H9 (cell line): ENCODE measurements around the gene ATP5PB. TPM values are rescaled to one million over a fixed set of nuclear protein-coding genes. Genes with fewer than 3 reads are reported as not detected.

ENCODE experiments used
- DNase-seq: peaks from one replicate; pipeline ENCODE4 v3.0.0-alpha.2; 2017
- H2AFZ ChIP-seq: one replicate; pipeline ENCODE4 v1.6.1; 2013; ENCODE audit warnings: mild to moderate bottlenecking, low read length, control low read depth, moderate library complexity
- H2AK5ac ChIP-seq: 2 replicates; pipeline ENCODE4 v1.6.1; 2013; ENCODE audit warnings: low read length, control low read depth, mixed read lengths; ENCODE audit not compliant: insufficient read length
- H2BK120ac ChIP-seq: one replicate; pipeline ENCODE4 v1.6.1; 2013; ENCODE audit warnings: low read depth, mild to moderate bottlenecking, low read length, control low read depth, inconsistent platforms; ENCODE audit not compliant: poor library complexity, severe bottlenecking
- H2BK12ac ChIP-seq: 2 replicates; pipeline ENCODE4 v1.6.1; 2013; ENCODE audit warnings: low read length, control low read depth, mixed read lengths, low read depth; ENCODE audit not compliant: insufficient read length
- H2BK15ac ChIP-seq: 2 replicates; pipeline ENCODE4 v1.6.1; 2013; ENCODE audit warnings: low read depth, low read length, control low read depth
- H2BK20ac ChIP-seq: one replicate; pipeline ENCODE4 v1.6.1; 2013; ENCODE audit warnings: low read depth, mild to moderate bottlenecking, low read length, control low read depth, inconsistent platforms; ENCODE audit not compliant: poor library complexity, severe bottlenecking
- H2BK5ac ChIP-seq: 2 replicates; pipeline ENCODE4 v1.6.1; 2013; ENCODE audit warnings: low read length, control low read depth, mixed read lengths; ENCODE audit not compliant: insufficient read length
- H3K14ac ChIP-seq: 2 replicates; pipeline ENCODE4 v1.6.1; 2013; ENCODE audit warnings: low read length, control low read depth; ENCODE audit not compliant: insufficient read depth
- H3K18ac ChIP-seq: 2 replicates; pipeline ENCODE4 v1.6.1; 2013; ENCODE audit warnings: low read depth, mild to moderate bottlenecking, mixed read lengths, low read length, control low read depth; ENCODE audit not compliant: insufficient read length
- H3K23ac ChIP-seq: 2 replicates; pipeline ENCODE4 v1.6.1; 2013; ENCODE audit warnings: low read length, control low read depth, mixed read lengths, low read depth; ENCODE audit not compliant: insufficient read length
- H3K23me2 ChIP-seq: 2 replicates; pipeline ENCODE4 v1.6.1; 2013; ENCODE audit warnings: low read depth, mild to moderate bottlenecking, mixed read lengths, low read length, control low read depth; ENCODE audit not compliant: insufficient read length, poor library complexity, severe bottlenecking
- H3K27ac ChIP-seq: 2 replicates; pipeline ENCODE4 v1.5.1; 2013; ENCODE audit warnings: low read length, control low read depth, mixed read lengths, low read depth; ENCODE audit not compliant: insufficient read length
- H3K27me3 ChIP-seq: 2 replicates; pipeline ENCODE4 v1.6.1; 2013; ENCODE audit warnings: low read length, control low read depth, inconsistent platforms; ENCODE audit not compliant: insufficient read depth
- H3K4ac ChIP-seq: 2 replicates; pipeline ENCODE4 v1.6.1; 2013; ENCODE audit warnings: low read depth, mild to moderate bottlenecking, control low read depth, inconsistent platforms, low read length, moderate library complexity
- H3K4me1 ChIP-seq: 2 replicates; pipeline ENCODE4 v1.6.1; 2013; ENCODE audit warnings: low read length, control low read depth, inconsistent platforms; ENCODE audit not compliant: insufficient read depth
- H3K4me2 ChIP-seq: 2 replicates; pipeline ENCODE4 v1.6.1; 2013; ENCODE audit warnings: low read length, control low read depth, mixed read lengths; ENCODE audit not compliant: insufficient read length, insufficient read depth
- H3K56ac ChIP-seq: 2 replicates; pipeline ENCODE4 v1.6.1; 2013; ENCODE audit warnings: low read depth, mild to moderate bottlenecking, mixed read lengths, low read length, control low read depth; ENCODE audit not compliant: insufficient read length
- H3K79me1 ChIP-seq: 2 replicates; pipeline ENCODE4 v1.6.1; 2013; ENCODE audit warnings: low read depth, mild to moderate bottlenecking, moderate library complexity, low read length, control low read depth, inconsistent platforms; ENCODE audit not compliant: insufficient read depth, poor library complexity, severe bottlenecking
- H3K79me2 ChIP-seq: 2 replicates; pipeline ENCODE4 v1.6.1; 2013; ENCODE audit warnings: low read length, control low read depth, inconsistent platforms; ENCODE audit not compliant: insufficient read depth
- H3K9ac ChIP-seq: 2 replicates; pipeline ENCODE4 v1.6.1; 2013; ENCODE audit warnings: low read length, control low read depth, mixed read lengths; ENCODE audit not compliant: insufficient read length; ENCODE audit errors: extremely low read depth
- H3K9me3 ChIP-seq: one replicate; pipeline ENCODE4 v1.6.1; 2013; ENCODE audit warnings: low read depth, low read length, inconsistent platforms; ENCODE audit not compliant: control insufficient read depth
- H3T11ph ChIP-seq: one replicate; pipeline ENCODE4 v1.6.1; 2013; ENCODE audit warnings: mild to moderate bottlenecking, low read length, control low read depth, inconsistent platforms
- H4K20me1 ChIP-seq: one replicate; pipeline ENCODE4 v1.6.1; 2013; ENCODE audit not compliant: control insufficient read depth, insufficient read length, insufficient read depth
- H4K5ac ChIP-seq: 2 replicates; pipeline ENCODE4 v1.6.1; 2013; ENCODE audit warnings: low read depth, mild to moderate bottlenecking, mixed read lengths, low read length, control low read depth; ENCODE audit not compliant: insufficient read length
- H4K8ac ChIP-seq: replicated peaks from 2 replicates; pipeline ENCODE4 v1.6.1; 2013; ENCODE audit warnings: low read length, control low read depth, mixed read lengths, low read depth; ENCODE audit not compliant: insufficient read length
- H4K91ac ChIP-seq: 2 replicates; pipeline ENCODE4 v1.6.1; 2013; ENCODE audit warnings: low read depth, mild to moderate bottlenecking, moderate library complexity, mixed read lengths, low read length, control low read depth; ENCODE audit not compliant: insufficient read length
- H3K27ac Mint-ChIP-seq, 3 experiments: 2 replicates in 2 of 3; 3 replicates in 1 of 3; pipeline ENCODE4 v1.8.0; 2020 to 2021; ENCODE audit warnings: mixed read lengths in 3 of 3, mild to moderate bottlenecking in 1 of 3, moderate library complexity in 1 of 3
- H3K27me3 Mint-ChIP-seq: 2 replicates; pipeline ENCODE4 v1.8.0; 2021; ENCODE audit warnings: low read depth, mild to moderate bottlenecking, moderate library complexity, mixed read lengths
- H3K36me3 Mint-ChIP-seq, 3 experiments: 2 replicates in 2 of 3; 3 replicates in 1 of 3; pipeline ENCODE4 v1.8.0; 2020 to 2021; ENCODE audit warnings: low read depth in 3 of 3, mixed read lengths in 3 of 3; ENCODE audit not compliant: insufficient read depth in 1 of 3
- H3K4me1 Mint-ChIP-seq, 2 experiments: 2 replicates each; pipeline ENCODE4 v1.8.0; 2020; ENCODE audit warnings: mixed read lengths in 2 of 2
- H3K4me3 Mint-ChIP-seq, 2 experiments: 2 replicates in 1 of 2; 3 replicates in 1 of 2; pipeline ENCODE4 v1.8.0; 2020 to 2021; ENCODE audit warnings: mild to moderate bottlenecking in 2 of 2, mixed read lengths in 2 of 2, moderate library complexity in 1 of 2
- H3K9me3 Mint-ChIP-seq, 2 experiments: 2 replicates in 1 of 2; 3 replicates in 1 of 2; pipeline ENCODE4 v1.8.0; 2020; ENCODE audit warnings: mild to moderate bottlenecking in 2 of 2, mixed read lengths in 2 of 2, moderate library complexity in 1 of 2
- CTCF ChIP-seq: fragments of 200-600 bp; sonication (generic); conservative IDR thresholded peaks from 3 replicates; pipeline ENCODE4 v1.8.0; 2021; ENCODE audit warnings: antibody characterized with exemption, mild to moderate bottlenecking
- WGBS: extraction: QIAGEN DNeasy Blood & Tissue Kit; methylation state at CpG from one replicate; pipeline ENCODE4 v1.1.7; 2013; ENCODE audit warnings: missing lambda C conversion rate, low lambda C conversion rate, mixed read lengths; ENCODE audit not compliant: insufficient read length; ENCODE audit errors: extremely low coverage; 5-methylcytosine and 5-hydroxymethylcytosine counted together
- total RNA-seq: library from RNA; stranded (reverse); gene quantifications from 2 replicates; pipeline ENCODE4 v1.2.1, GENCODE V29; 2021

ATP5PB gene
- total RNA-seq, 1 experiment from 2014 or later = 250 TPM

GRCh38 chr1:111507411-111508201, 58.3 kb downstream of the ATP5PB start:
- peaks cover 3% of the 10 kb centered on the region for H3K27me3 Mint-ChIP-seq
- Histone ChIP-seq H3K27ac (no peak overlapping the region), H2BK20ac (no peak overlapping the region), H2BK12ac (no peak overlapping the region), H3K4me2 (peak overlapping the region; percentile 60), H3K23me2 (no peaks in the 10 kb centered on the region), H3K14ac (peak overlapping the region; percentile 84; the same call in 1 of the 2 replicates), H3K4ac (no peak overlapping the region), H2AK5ac (no peak overlapping the region), H3K9ac (no peak overlapping the region), H3K27me3 (no peaks in the 10 kb centered on the region), H4K8ac (no peak overlapping the region), H4K5ac (no peak overlapping the region), H3K9me3 (no peaks in the 10 kb centered on the region), H3K4me1 (no peaks in the 10 kb centered on the region), H2AFZ (no peak overlapping the region), H3T11ph (no peak overlapping the region), H2BK120ac (no peak overlapping the region), H3K79me1 (no peaks in the 10 kb centered on the region), H3K79me2 (no peaks in the 10 kb centered on the region), H2BK15ac (no peak overlapping the region), H2BK5ac (no peak overlapping the region), H4K91ac (no peak overlapping the region), H3K23ac (no peak overlapping the region), H3K56ac (no peak overlapping the region), H4K20me1 (no peaks in the 10 kb centered on the region), H3K18ac (peak overlapping the region; percentile 68)
- H3K4me3 Mint-ChIP-seq = peak overlapping the region; percentile 57 to 72
- DNase-seq = peak; percentile 86
- no CpG with 5 or more reads among the region's 15 CpGs for WGBS
- no peaks in the 10 kb centered on the region for H3K9me3 Mint-ChIP-seq
- peak overlapping the region in 2 of 3 experiments; percentile 63 to 85; a peak in 4 of 7 replicates for H3K27ac Mint-ChIP-seq
- peaks cover 6 to 10% of the 10 kb centered on the region in 2 experiments for H3K4me1 Mint-ChIP-seq
- no peak for TF ChIP-seq CTCF
- no peaks in the 10 kb centered on the region for H3K36me3 Mint-ChIP-seq
